ENCODE results near the gene VSTM2L. TPM values are rescaled to one million over a fixed set of nuclear protein-coding genes. Genes with fewer than 3 reads are reported as not detected.

Gene VSTM2L
- polyA plus RNA-seq, 1 donor from 2014 or later, result not detected

GRCh38 chr20:37983286-37983685 is 80.4 kb downstream of the VSTM2L start:
- H3K4me3 Mint-ChIP-seq, result no peak overlapping the region
- no peaks in the 10 kb centered on the region for H3K9me3 Mint-ChIP-seq
- peak overlapping the region in 1 of 3 donors; percentile 19 for H3K27ac Mint-ChIP-seq
- no peaks in the 10 kb centered on the region for H3K27me3 Mint-ChIP-seq
- H3K4me1 Mint-ChIP-seq, result no peaks in the 10 kb centered on the region
- peaks cover 26% of the 10 kb centered on the region for H3K36me3 Mint-ChIP-seq

- no peak overlapping the region for H3K27ac Mint-ChIP-seq
- peaks cover 33% of the 10 kb centered on the region for H3K36me3 Mint-ChIP-seq
- no peak overlapping the region for H3K4me3 Mint-ChIP-seq
- H3K9me3 Mint-ChIP-seq, result no peaks in the 10 kb centered on the region
- H3K27me3 Mint-ChIP-seq, result no peaks in the 10 kb centered on the region
- H3K4me1 Mint-ChIP-seq, result no peaks in the 10 kb centered on the region
Observed at GRCh38 chr20:37984018-37984785, 81.3 kb downstream of the VSTM2L start.

GRCh38 chr20:37986044-37986858 is 83.3 kb downstream of the VSTM2L start:
- peaks cover 35% of the 10 kb centered on the region for H3K36me3 Mint-ChIP-seq
- H3K27ac Mint-ChIP-seq, result no peak overlapping the region

GRCh38 chr20:37986873-37987601 is 84.1 kb downstream of the VSTM2L start:
- peaks cover 35% of the 10 kb centered on the region for H3K36me3 Mint-ChIP-seq
- H3K4me3 Mint-ChIP-seq, result no peak overlapping the region

More at GRCh38 chr20:37986044-37986858, 83.3 kb downstream of the VSTM2L start:
- peaks cover 10 to 18% (median 14%) of the 10 kb centered on the region in 3 donors for H3K4me1 Mint-ChIP-seq
- peak overlapping the region in 1 of 4 donors; percentile 44 for H3K4me3 Mint-ChIP-seq
- H3K9me3 Mint-ChIP-seq, result no peaks in the 10 kb centered on the region
- H3K27me3 Mint-ChIP-seq, result no peaks in the 10 kb centered on the region

GRCh38 chr20:37987602-37988290 is 84.8 kb downstream of the VSTM2L start:
- Mint-ChIP-seq H3K27me3 (no peaks in the 10 kb centered on the region), H3K27ac (no peak overlapping the region), H3K36me3 (peaks cover 30% of the 10 kb centered on the region)

More at GRCh38 chr20:37986873-37987601, 84.1 kb downstream of the VSTM2L start:
- no peaks in the 10 kb centered on the region for H3K27me3 Mint-ChIP-seq
- no peak overlapping the region for H3K27ac Mint-ChIP-seq
- H3K4me1 Mint-ChIP-seq, result peaks cover 16 to 21% (median 20%) of the 10 kb centered on the region in 3 donors
- no peaks in the 10 kb centered on the region for H3K9me3 Mint-ChIP-seq

GRCh38 chr20:37988306-37988954 is 85.5 kb downstream of the VSTM2L start:
- peaks cover 27% of the 10 kb centered on the region for H3K36me3 Mint-ChIP-seq
- H3K4me1 Mint-ChIP-seq, result peaks cover 16 to 23% (median 21%) of the 10 kb centered on the region in 3 donors
- no peaks in the 10 kb centered on the region for H3K27me3 Mint-ChIP-seq
- peak overlapping the region in 1 of 3 donors; percentile 41 for H3K27ac Mint-ChIP-seq
- no peak overlapping the region for H3K4me3 Mint-ChIP-seq
- H3K9me3 Mint-ChIP-seq, result no peaks in the 10 kb centered on the region

More at GRCh38 chr20:37987602-37988290, 84.8 kb downstream of the VSTM2L start:
- H3K9me3 Mint-ChIP-seq, result no peaks in the 10 kb centered on the region
- no peak overlapping the region for H3K4me3 Mint-ChIP-seq
- peaks cover 16 to 21% (median 20%) of the 10 kb centered on the region in 3 donors for H3K4me1 Mint-ChIP-seq

- H3K4me1 Mint-ChIP-seq, result peaks cover 16 to 23% (median 21%) of the 10 kb centered on the region in 3 donors
- no peaks in the 10 kb centered on the region for H3K9me3 Mint-ChIP-seq
- peaks cover 27% of the 10 kb centered on the region for H3K36me3 Mint-ChIP-seq
- no peaks in the 10 kb centered on the region for H3K27me3 Mint-ChIP-seq
- peak overlapping the region in 2 of 3 donors; percentile 26 to 51 for H3K27ac Mint-ChIP-seq
- peak overlapping the region in 2 of 4 donors; percentile 4 to 68 for H3K4me3 Mint-ChIP-seq
Observed at GRCh38 chr20:37989601-37990295, 86.8 kb downstream of the VSTM2L start.

- Mint-ChIP-seq H3K4me3 (peak overlapping the region in 2 of 4 donors; percentile 35 to 87), H3K9me3 (no peaks in the 10 kb centered on the region), H3K4me1 (peaks cover 16 to 23% (median 21%) of the 10 kb centered on the region in 3 donors), H3K27ac (peak overlapping the region; percentile 23 to 86 (median 51)), H3K27me3 (no peaks in the 10 kb centered on the region), H3K36me3 (peaks cover 27% of the 10 kb centered on the region)
Observed at GRCh38 chr20:37990571-37991151, 87.7 kb downstream of the VSTM2L start.

- Mint-ChIP-seq H3K27ac (peak overlapping the region in 2 of 3 donors; percentile 5 to 51), H3K4me3 (peak overlapping the region in 2 of 4 donors; percentile 35 to 87), H3K27me3 (no peaks in the 10 kb centered on the region), H3K4me1 (peaks cover 16 to 23% (median 21%) of the 10 kb centered on the region in 3 donors), H3K9me3 (no peaks in the 10 kb centered on the region), H3K36me3 (peaks cover 28% of the 10 kb centered on the region)
Observed at GRCh38 chr20:37991157-37991866, 88.4 kb downstream of the VSTM2L start.

GRCh38 chr20:37991908-37992307 is 89.0 kb downstream of the VSTM2L start:
- Mint-ChIP-seq H3K4me1 (peaks cover 16 to 23% (median 21%) of the 10 kb centered on the region in 3 donors), H3K4me3 (no peak overlapping the region), H3K9me3 (no peaks in the 10 kb centered on the region), H3K36me3 (peaks cover 28% of the 10 kb centered on the region), H3K27ac (no peak overlapping the region), H3K27me3 (no peaks in the 10 kb centered on the region)

- Mint-ChIP-seq H3K36me3 (peaks cover 25% of the 10 kb centered on the region), H3K9me3 (no peaks in the 10 kb centered on the region), H3K4me1 (peaks cover 16 to 23% (median 21%) of the 10 kb centered on the region in 3 donors), H3K4me3 (peak overlapping the region in 1 of 4 donors; percentile 61), H3K27me3 (no peaks in the 10 kb centered on the region), H3K27ac (peak overlapping the region in 2 of 3 donors; percentile 3 to 30)
Observed at GRCh38 chr20:37992802-37993409, 90.0 kb downstream of the VSTM2L start.

- H3K4me3 Mint-ChIP-seq, result no peak overlapping the region
- peaks cover 16 to 22% (median 21%) of the 10 kb centered on the region in 3 donors for H3K4me1 Mint-ChIP-seq
- no peaks in the 10 kb centered on the region for H3K9me3 Mint-ChIP-seq
- H3K27ac Mint-ChIP-seq, result peak overlapping the region in 2 of 3 donors; percentile 36 to 66
- no peaks in the 10 kb centered on the region for H3K27me3 Mint-ChIP-seq
- peaks cover 17% of the 10 kb centered on the region for H3K36me3 Mint-ChIP-seq
Observed at GRCh38 chr20:37994512-37994911, 91.6 kb downstream of the VSTM2L start.

Measured in IgD-negative memory B cell (primary cell).